HCEC 1CT (cell line): ENCODE results near the gene MMP1.

Source experiments
- DNase-seq: peaks from one replicate; pipeline ENCODE4 v3.0.0-alpha.2; 2017

MMP1 gene

DNA sequence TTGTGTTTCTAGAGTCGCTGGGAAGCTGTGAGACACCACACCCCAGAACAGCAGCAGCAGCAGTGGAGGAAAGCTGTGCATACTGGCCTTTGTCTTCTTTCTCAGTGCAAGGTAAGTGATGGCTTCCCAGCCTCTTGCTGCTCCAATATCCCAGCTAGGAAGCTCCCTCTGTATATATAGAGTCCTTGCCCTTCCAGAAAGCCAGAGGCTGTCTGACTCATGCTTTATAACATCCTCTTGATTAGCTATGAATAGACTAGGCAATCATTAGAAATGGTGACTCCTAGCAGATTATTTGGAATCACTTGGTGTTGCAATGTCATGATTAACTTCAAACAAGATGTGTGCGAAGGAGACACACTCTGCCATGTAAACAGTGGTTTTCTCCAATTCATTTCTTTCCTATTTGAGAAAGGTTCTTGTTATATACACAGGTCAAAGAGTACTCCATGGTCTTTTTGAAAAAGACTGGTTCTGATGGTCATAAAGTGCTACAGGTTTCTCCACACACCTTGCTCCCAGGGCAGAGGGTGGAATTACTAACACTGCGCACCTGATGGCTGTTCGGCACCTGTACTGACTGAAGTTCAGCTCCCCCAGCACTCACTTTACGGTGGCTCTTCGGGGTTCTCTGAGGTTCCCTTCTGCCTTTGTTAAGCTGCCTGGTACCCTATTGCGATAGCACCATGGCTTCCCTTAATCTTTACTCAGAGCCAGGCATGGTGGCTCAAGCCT lies at the start of gene MMP1:
TSS of gene MMP1 (minus strand) at position 149 of the 735 bp plus-strand sequence. CDS start at position 81, 68 bp downstream.
- DNase-seq: peak; percentile 90

DNA sequence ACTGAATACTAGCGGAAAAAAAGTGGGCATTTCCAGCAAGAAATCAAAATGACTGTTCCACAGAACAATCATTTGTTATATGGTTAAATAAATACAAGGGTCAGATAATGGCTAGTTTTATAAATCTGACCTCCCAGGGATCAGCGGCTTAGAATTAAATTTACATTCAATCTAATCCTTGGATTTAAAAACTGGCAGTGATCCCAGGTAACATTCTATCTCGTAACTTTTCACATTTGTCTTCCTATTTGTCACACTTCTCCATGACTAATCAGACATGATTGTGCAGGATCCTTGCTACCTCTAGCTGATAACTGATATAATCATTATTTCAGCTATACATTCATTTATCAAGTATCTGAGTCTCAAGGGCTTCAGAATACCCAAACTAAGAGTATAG lies 48.3 kb upstream of the MMP1 start:
- DNase-seq: peak; percentile 68

DNA sequence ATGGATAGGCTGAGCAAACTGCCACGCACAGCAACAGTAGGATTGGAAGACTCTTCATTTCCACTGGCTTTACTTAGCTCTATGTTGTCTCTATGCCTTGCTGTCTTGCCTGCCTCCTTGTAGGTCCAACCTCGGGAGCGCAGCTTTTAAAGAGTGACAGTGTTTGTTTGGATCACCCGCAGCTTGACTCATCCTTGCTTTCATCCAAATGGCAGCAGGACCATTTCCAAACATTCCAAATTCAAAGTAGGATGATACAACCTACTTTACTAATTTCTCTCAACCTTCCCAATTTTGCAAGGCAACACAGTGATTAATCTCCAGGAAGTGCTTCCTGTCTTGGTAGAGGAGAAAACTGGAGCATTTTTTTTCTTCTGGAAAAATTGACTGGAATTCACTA lies 45.5 kb upstream of the MMP1 start, which contains the start of gene MMP3:
TSS of gene MMP3 (minus strand) at position 121 of the 400 bp plus-strand sequence. CDS start at position 58, 63 bp downstream.
- peak; percentile 75 for DNase-seq

DNA sequence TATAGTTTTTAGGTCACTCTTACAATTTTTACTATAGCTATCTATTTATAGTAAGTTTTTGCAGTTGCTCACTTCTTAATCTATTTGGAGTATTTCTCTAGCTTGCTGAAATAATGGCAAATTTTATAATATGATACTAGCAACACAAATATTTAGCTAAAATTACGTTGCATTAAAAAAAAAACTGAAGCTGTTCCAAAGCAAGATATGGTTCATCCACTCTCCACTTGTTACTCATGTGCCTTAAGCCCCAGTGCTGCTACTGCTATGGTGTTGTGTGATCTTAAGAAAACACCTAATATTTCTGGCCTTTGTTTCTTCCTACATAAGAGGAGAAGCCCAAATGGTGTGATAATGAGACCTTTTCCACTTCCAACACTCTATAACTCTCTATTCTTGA lies 45.0 kb upstream of the MMP1 start:
- DNase-seq: no peak

DNA sequence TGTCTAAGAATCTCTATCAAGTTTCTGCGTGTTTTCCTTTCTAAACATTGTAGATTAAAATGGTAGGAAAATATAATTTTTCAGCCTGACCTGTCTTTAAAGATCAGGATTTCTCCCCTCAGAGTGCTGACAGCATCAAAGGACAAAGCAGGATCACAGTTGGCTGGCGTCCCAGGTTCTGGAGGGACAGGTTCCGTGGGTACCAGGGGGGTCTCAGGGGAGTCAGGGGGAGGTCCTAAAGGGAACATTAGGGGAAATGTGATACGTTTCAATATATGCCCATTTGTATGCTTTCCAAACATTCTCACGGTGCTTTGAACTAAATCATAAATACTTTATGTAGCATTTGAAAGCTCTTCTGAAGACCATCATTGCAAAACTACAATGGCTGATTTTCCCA lies 42.1 kb upstream of the MMP1 start:
- no peak for DNase-seq

DNA sequence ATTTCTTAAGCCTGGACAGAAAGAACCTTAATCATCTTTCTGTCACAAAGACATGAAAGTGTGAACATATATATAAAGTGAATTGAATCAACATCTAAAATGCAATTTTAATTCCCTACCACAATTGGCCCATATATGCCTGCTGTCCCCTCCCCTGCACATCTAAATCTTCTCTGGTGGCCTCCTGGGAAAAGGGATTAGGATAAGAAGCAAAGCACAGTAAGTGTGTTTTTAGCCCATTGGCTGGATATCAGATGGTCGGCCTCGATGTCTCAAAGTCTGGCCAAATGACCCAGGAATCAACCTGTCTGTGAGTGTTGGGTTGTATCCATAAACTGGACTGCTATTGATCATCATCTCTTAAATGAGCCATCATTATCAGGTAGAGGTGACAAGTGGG lies 39.7 kb upstream of the MMP1 start:
- DNase-seq: no peak

DNA sequence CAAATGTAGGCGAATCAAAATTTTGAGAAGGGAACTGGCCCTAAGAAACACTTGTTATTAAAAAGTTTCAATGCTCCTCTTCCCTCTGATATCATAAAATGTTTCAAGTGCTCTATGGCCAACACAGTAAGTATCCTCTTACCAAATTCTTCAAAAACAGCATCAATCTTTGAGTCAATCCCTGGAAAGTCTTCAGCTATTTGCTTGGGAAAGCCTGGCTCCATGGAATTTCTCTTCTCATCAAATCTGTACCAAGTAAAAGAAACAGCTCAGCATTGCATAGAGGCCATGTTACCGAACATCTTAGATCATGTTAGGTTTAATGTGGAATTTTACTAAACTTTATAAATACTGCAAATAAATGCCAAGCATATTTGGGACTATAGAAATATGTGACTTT lies 39.2 kb upstream of the MMP1 start:
- DNase-seq: no peak

DNA sequence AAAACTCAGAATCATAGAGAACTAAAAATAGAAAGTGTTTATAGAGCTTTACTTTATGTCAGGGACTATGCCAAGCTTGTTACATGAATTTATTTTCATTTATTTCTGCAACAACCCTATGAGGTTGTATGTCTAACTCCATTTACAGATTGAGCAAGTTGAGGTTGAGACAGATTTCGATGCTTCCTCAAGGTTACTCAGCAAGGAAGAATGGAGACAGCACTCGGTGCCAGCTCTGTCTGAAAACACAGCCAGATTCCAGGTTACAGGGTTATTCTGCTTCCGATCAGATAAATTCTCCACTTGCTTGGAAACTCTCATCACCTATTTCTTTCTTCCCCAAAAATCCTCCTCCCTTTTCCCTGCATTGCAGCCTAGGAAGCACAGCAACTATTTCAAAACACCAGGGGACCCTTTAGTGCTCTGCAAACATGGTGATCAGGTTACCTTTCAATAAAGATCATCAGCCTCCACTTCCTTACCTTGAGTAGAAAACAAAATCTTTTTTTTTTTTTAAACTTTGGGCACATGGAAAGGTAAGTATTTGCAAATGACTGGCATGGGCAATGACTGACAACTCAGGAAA lies 38.4 kb upstream of the MMP1 start:
- peak; percentile 70 for DNase-seq

DNA sequence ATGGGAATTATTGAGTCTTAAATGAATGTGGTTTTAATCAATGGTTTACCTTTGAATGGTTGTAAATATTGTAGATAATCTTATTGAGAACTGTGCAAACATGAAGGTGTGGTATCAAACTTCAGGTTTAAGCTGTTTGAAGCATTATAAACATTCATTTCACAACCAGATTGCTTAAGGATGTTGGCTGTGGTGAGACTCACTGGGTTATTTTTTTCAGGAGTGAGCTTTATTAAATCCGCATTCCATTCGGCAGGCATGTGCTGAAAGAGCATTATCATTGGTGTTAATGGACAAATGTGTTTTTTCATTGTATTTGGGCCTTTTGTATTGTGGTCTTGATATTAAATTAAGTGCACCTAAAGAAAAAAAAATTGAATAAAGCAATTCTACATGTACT lies 35.8 kb upstream of the MMP1 start:
- no peak for DNase-seq

DNA sequence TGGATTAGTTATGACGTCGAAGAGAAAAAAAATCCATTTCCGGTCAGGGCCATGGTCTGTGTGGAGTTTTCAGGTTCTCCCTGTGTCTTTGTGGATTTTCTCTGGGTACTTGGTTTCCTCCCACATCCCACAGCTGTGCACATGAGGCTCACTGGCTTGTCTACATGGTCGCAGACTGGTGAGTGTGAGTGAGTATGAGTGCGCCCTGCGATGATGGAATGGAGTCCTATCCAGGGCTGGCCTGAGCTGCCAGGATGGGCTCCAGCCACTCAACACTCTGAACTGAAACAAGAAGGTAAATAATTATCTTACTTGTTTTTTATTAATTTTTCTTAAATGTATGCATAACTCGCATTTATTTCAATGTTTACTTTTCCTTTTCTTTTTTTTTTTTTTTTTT lies 34.7 kb upstream of the MMP1 start:
- no peak for DNase-seq

DNA sequence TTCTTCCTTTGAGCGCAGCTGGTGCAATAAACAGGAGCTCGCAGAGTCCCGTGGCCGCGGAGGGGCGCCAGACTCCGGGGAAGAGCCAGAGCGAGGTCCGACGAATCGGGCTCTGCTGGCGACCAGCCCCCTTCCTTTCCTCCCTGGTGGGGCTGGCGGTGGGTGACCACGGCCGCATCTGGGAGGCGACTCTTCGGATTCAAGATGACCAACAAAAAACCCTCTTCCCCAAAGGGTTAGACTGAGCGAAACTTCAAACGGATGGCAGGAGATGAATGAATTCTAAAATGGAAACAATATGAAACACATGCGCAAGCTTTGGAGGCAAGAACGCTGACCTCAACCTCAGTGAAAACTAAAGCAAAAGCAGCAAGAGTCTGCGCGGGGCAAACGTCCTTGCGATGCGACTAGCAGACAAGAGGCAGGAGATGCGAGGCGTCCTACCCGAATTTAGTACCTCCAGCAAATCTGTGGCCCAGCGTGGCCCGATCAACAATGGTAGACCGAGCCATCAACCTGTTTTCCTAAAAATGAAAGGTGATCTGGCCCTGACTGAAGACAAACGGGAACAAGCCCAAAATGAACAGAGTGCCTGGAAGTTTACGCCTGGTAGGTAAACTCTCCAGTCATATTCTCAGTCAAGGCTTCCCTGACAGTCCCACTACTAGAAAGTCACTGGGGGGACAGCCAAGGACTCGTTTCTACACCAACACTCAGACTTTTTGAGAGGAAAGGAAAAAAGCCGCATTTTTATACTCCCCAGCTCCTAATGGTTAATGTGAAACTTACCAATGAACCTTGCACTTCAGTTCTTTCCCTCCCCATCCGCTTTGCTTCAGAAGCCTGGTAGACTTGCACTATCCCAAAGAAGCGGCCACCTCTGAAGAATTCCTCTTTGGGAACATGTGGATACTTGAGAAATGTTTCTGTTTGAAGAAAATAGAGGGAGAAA lies 33.8 kb upstream of the MMP1 start:
- no peak for DNase-seq

DNA sequence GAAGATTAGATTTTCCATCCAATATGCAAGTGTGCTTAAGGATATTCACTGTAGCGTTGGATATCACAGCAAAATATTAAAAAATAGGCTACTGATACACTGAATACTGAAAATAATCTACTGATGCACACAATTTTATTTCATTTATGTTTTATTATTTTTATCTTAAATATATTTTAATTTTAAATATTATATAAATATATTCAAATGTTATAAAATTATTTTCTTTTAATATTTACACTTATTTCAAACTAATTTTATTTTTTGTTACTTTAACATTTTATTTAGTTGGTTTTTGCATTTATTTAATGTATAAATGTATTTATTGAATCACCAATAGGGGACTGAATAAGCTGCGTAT lies 33.1 kb upstream of the MMP1 start:
- no peak for DNase-seq

DNA sequence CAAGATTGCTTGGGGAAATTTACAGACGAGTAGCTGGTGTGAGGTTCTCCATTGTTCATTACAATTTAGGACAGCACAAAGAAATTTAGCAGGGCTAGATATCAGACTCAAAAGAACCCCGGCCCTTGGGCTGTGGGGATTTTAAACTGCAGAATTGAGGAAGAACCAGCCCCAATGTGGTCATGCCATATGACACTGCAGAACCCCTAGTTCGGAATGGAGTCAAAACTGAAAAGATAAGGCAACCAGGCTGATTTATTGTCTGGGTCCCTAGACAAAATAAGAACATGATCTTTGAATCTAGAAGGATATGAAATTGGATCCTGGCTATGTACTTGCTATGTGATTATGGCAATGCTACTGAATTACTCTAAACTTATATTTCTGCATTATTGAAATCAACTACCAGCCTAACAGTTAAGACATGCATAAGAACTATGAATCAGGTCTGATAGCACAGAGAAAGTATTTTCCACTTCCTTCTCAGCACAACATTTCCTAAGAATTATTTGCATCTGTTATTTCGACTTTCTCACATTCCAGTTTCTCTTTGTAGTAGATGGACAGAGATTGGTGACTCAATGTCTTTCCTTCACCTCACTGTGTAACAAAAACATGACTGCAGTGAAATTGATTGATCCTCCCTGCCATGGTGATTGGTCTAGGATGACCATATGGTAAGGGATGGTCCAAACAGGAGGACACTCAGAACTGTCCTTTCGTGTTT lies 32.2 kb upstream of the MMP1 start:
- peak; percentile 37 for DNase-seq

DNA sequence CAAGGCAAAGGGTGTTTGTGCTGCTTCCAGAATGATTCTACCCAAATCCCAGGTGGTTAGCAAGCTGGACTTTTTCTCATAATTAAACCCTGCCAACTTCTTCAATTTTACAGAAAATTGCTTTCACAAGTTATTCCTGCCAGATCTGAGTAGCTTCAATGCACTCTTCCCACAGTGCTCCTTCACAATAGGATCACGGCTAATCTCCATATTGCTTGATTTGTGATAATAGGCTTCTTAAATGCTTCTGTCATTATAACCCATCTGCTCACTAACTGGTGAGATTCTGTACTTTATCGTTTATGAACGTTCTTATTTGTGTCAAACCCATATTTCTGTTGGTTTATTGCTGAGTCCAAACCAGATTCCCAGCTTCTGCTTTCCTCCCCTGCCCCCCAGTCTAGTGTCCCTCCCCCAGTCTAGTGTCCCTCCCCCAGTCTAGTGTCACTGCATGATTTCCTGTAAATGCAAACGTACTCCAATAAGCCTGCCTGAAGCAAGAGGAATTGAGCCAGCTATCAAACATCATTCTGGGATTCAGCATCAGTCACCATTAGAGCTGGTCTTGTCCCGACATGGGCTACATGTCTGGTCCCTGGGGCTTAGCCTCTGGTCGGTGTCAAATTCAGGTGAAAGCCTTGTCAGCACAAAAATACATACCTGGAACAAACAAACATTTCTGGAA lies 31.5 kb upstream of the MMP1 start:
- no peak for DNase-seq

DNA sequence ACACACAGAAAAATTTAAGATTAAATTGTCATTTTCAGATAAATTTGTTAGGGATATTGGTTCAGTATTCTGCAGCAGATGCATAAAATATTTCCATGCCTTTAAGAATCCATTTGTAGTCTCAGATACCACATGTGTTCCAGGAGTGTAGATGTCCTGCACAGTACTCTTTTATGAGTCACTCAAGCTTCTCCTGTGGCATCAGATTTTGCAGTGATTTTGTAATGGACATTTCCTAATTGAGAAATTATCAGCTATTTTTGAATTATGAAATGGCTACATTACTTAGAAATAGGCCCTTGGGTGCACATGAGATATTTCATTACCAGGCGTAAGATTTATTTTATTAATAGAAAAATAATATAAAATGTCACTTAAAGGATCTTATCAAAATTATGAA lies 26.6 kb upstream of the MMP1 start:
- DNase-seq: peak; percentile 37

DNA sequence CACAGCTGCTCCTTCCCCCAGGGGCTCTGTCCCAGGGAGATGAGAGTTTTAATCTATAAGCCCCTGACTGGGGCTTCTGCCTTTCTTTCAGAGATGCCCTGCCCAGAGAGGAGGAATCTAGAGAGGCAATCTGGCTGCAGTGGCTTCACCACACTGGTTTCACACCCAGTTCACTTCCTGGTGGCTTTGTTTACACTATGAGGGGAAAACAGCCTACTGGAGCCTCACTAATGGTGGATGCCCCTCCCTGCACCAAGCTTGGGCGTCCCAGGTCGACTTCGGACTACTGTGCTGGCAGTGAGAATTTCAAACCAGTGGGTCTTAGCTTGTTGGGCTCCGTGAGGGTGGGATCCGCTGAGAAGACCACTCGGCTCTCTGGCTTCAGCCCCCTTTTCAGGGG lies 21.5 kb upstream of the MMP1 start:
- no peak for DNase-seq

DNA sequence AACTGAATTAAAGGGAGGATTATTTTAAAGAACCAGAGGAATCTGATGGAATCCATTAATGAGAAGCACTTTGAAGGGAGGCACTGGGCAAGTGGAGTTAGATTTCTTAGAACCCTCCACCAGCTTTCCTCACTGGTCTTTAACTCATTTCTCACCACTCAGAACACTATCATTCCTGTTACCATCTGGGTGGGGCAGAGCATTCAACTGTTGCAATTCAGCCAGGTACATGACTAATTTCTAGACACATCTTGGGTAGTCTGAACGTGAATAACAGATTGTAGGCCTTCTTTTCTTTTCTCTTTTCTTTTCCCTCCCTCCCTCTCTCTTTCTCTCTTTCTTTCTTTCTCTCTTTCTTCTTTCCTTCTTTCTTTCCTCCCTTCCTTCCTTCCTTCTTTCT lies 15.5 kb upstream of the MMP1 start:
- no peak for DNase-seq

DNA sequence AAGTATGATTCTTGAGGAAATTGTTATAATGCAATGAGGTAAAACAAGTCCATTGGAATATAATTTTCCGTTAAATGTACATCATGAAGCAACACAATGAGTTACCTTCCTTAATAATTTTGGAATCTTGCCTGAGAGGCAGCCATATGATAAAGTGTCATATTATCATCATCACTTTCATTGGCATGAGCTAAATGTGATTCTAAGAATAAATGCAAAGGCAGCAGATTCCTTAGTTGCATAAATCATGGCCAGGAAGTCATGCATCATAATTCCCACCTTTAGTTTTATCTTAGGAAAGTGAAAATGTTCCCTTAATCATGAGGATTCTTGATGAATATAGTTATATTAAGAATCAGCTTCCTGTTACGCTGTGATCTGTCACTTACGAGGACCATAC lies 14.2 kb upstream of the MMP1 start:
- no peak for DNase-seq

DNA sequence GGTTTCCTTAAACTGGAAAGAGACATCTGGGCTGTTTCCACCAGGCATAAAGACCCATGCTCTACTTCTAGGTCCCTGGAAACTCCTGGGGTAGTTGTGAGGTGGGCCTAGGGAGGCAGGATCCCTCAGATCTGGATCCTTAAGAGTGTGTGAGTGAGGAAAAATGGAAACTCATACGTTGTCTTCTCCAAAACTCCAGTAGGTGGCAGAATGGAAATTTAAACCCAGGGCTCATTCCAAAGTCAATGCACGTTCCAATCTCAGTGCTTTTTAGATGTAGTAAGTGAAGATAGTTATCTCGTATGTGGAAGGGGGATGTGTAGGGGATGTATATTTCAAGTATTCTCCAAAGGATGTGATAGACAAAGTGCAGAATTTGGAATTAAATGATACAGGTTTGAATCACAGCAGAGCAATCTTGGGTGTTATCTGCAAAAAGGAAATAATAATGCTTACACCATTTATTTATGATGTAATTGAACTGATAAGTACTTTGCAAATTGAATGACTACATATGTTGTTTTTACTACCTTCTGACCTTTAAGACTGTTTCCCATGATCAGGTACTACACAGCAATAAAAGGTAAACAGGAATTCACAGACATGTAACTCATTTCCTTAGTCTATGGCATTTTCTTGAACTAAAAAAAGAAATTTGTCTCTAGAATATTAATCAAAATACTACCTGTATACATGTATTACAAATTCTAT lies 13.1 kb upstream of the MMP1 start:
- peak; percentile 41 for DNase-seq

DNA sequence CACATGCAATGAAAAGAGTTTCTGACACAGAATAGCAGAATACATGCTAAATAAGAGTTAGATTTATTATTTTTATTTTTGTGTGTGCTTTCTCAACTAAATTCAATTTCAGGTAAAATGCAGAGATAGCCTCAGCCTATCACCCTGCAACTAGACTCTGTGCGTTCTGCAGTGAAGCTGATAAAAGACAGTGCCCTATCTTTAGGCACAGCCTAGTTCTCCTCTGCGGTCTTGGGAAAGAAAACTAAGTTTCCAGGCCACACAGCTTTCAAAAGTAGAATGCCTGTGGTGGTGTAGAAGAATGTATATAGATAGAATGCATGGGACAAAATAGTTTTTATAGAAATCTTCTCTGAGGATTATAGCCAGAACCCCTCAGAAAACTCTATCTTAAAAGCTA lies 12.0 kb upstream of the MMP1 start:
- no peak for DNase-seq

DNA sequence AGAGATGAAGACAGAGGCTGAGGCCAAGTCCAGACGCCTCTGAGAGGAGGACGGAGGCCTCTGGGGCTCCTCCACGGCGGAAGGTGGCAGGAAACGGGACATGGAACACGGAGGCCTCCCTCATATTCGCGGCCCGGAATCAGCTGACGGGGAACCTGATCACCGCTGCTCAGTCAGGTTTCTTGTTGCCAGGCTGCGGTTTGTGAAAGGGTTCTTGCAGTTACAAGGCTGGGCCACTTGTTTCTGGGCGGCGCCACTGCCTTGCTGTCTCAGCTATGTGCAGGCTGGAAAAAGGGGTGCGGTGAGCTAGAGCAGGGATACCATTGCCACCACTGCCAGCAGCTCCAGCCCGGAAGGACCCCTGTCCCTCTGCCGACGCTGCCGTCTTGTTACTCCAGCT lies 10.0 kb upstream of the MMP1 start:
- no peak for DNase-seq

DNA sequence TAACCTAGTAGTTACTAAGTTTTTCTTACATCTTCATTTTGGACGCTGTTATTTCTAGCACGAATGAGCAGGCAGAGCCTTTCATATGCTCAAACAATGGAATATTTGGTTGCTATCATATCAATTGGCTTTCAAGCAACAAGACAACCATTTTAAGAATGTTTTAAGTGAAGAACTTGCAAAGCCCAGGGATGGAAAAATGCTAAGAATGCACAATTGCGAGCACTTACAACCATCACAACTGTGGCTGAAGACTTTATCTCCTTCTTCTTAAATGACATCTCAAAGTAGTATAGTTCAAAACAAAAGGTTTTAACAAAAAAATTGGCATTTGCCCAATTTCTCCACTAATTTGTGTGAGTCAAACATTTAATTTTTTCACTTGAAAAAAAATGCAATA lies 8.3 kb upstream of the MMP1 start:
- no peak for DNase-seq
